Embryonic facial prominence (tissue), 1 donor: ENCODE results near the gene KRTAP6-1.

Experiments
- DNase-seq: peaks from one replicate; pipeline ENCODE4 v3.0.0-alpha.2; 2016; ENCODE audit errors: extremely low spot score

KRTAP6-1 gene

DNA sequence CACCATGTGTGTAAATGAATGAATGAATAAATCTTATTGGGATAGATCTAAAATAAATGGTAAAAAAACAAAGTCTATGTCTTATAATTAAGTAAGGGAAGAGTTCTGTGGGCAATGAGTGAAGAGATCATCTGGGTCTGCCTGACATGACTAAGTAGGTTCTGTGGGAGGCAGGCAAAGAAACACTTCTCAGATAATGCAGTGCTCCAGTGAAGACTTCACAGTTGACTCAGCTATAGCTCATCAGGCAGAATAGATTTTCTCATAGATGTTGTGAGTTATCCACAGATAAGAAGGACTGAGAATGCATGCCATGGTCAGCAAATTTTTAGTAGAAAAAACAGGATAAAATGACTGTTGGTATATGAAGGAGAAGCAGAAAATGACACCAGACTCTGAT, 36.0 kb downstream of the KRTAP6-1 start:
- no peak for DNase-seq

DNA sequence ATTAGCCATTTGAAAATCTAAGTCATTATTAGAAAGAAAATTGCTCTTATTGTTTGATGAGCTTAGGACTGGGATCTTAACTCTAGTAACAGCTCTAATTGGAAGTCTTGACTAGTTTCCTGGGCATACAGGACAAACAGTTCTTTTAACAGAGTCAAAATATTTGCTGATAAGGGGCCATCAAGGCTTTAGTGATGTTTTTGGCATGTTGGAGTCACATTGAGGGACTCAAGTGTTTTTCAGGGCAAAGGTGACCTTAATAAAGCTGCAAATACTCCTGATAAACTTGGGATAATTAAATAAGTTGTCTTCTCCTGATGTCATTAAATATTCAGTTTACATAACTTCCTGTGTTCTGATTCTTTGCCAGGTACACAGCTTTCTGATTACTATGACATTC, 46.1 kb downstream of the KRTAP6-1 start:
- DNase-seq, result no peak

DNA sequence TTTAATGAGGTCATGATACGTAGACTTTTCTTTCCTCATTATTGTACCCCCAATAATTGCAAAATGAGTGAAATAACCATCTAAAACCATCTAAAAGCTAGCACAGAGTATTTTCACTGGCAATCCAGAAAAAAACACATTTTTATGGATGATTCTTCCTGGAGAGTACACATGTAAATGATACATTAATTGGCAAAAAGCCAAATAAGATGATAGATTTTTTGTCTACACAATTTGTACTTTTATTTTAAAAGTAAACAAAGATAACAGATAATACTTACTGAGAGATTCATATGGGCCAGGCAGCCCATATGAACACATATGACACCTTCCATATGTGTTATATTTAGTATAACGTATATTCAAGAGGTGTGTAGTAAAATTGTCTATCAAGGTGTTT, 50.1 kb downstream of the KRTAP6-1 start:
- no peak for DNase-seq
